ENCODE results near the gene ODF2.
A peak's percentile ranks its signal among the peaks of the same experiment; 100 is the strongest.
"Not testable (repeated sequence)": the region's sequence is repeated elsewhere in the genome, so short reads cannot be mapped to it uniquely, and the experiment has no call there.

The ODF2 gene

DNA sequence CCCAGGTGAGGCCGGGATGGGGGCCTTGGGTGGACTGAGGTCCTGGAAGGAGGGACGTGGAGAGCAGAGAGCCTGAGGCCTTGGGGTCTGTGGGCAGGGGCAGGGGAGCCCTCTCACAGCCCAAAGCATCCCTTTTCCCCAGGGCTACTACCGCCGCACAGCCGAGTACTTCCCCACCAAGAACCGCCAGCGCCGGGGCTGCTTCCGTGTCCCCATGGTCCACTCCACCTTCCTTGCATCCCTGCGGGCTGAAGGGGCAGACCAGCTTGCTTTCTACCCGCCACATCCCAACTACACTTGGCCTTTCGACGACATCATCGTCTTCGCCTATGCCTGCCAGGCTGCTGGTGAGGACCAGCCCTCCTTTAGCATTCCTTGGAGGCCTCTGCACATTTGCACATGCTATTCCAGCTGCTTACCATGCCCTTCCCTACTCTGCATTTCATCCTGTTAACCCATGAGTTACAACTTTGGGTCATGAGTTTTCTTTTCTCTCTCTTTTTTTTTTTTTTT lies 31.5 kb upstream of the ODF2 start:
- DNase-seq: no peak

DNA sequence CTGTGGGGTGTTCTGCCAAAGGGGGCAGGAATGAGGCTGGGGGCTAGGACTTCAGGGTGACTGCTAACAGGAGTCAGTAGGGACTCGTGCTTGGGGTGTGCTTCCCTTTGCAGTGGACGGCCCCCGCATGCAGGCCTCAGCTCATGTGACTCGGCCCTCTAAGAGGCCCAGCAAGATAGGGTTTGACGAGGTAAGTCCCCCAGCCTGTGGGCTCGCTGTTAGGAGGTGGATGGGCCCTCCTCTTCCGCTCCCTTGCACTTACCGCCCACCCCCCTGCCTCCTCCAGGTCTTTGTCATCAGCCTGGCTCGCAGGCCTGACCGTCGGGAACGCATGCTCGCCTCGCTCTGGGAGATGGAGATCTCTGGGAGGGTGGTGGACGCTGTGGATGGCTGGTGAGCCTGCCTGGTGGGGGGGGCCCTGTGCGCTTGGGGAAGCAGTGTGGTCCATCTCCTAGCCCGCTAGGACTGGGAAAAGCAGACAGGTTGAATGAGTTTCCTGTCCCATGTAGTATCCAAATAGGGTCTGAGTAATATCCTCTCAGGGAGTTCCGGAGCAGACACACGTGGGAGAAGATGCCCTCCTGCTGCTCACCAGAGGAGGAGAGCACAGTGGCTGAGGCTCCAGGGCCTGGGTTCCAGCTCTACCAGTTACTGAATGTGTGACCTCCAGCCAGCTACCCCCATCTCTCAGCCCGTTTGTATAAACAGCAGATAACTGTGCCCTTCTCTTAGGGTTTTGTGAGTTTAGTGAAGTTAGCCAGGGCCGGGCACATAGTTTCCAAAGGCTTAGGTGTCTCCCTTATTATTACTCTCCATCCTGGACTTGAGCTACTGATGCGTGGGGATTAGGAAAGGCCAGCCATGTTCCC lies 26.9 kb upstream of the ODF2 start:
- no peak for DNase-seq

DNA sequence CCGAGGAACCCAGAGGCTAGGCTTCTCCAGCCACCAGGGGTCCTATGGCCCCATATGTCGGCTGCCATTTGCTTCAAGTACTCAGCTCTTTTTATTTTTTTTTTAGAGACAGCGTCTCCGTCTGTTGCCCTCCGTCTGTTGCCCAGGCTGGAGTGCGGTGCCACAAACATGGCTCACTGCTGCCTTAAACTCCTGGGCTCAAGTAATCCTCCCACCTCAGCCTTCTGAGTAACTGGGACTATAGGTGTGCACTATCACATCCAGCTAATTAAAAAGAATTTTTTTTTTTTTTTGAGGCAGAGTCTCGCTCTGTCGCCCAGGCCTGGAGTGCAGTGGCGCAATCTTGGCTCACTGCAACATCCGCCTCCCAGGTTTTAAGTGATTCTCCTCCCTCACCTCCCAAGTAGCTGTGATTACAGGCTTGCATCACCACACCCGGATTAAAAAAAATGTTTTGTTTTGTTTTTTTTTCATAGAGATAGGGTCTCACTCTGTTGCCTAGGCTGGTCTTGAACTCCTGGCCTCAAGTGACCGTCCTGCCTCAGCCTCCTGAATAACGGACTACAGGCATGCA lies 26.2 kb upstream of the ODF2 start:
- no peak for DNase-seq

DNA sequence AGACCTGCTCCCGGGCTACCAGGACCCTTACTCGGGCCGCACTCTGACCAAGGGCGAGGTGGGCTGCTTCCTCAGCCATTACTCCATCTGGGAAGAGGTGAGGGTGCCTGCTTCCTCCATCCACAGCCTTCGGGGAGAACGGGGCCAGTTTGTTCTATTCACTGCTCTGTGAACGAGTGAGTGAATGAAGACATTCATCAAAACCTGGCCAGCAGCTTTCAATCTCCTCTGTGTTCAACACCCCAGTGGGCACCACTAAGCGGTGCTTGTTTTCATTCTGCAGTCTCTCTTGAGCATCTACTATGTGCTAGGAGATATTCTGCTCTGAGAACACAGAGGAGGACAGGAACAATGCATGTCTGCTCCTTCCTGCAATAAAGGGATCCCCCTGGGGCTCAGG lies 24.6 kb upstream of the ODF2 start:
- no peak for DNase-seq

DNA sequence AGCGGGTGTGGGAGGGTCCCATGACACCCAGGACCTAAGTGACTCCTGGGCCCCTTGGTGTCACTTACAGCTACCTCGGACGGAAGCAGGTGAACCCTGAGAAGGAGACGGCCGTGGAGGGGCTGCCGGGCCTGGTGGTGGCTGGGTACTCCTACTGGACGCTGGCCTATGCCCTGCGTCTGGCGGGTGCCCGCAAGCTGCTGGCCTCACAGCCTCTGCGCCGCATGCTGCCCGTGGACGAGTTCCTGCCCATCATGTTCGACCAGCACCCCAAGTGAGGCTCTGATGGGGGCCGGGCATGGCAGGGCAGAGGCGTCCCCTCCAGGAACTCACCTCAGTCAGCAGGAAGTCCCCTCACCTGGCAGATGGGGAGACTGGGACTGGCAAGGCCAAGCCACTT lies 21.5 kb upstream of the ODF2 start:
- DNase-seq: no peak

DNA sequence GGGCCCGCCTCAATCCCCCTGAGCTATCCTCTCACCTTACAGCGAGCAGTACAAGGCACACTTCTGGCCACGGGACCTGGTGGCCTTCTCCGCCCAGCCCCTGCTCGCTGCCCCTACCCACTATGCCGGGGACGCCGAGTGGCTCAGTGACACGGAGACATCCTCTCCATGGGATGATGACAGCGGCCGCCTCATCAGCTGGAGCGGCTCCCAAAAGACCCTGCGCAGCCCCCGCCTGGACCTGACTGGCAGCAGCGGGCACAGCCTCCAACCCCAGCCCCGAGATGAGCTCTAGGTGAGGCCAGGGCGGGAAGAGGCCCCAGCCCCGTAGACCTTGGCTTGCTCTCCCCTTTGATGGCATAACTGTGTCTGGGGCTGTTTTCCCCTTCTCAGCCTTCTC lies 20.2 kb upstream of the ODF2 start:
- no peak for DNase-seq

DNA sequence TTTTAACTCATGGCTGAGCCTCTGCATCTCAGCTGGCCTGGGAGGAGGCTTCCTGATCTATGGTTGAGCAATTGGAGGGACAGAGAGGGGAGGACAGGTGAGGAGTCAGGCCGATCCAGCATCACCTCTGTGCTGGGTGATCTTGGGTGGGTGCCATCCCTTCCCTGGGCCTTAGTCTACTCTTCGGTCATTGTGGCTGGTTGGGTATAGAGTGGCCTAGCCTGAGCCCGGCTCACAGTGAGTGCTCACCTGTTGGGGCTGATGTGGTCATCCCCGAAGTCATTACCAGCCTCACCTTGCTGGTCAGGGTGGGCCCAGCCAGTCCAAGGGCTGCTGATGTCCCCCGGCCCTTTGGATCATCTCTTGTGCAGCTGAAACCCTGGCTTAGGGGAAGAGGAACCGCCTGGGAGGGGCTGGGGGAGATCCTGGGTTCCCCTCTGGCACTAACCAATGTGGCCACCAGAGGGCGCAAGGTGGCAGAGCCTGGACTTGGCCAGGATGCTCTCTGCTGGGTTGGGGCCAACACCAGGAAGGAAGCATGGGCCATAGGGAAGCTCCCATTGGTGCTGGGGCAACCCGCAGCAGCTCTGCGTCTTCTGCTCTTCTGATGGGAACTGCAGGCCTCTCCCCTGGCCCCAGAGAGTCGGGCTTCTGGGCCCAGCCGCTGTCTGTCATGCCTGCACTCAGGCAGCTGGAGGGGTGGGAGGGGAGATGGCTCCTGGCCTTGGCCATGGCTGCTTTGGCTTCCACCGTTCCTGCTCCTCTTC lies 17.3 kb upstream of the ODF2 start:
- DNase-seq: peak; percentile 69 to 73

DNA sequence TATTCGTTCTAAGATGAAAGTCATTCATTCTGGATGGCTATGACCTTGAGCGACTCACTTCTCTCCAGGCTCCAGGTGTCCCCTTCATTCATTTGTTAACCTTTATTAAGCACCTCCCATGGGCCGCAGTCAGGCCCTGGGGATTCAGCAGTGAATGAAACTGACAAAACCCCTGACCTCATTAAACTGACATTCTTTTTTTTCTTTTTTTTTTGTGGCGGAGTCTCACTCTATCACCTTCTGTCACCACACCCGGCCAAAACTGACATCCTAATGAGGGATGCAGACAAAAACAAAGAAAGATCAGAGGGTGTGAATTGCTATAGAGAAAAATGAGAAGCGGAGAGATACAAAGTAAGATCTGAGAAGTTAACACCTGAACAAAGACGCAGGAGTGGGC lies 16.5 kb upstream of the ODF2 start:
- DNase-seq: no peak

DNA sequence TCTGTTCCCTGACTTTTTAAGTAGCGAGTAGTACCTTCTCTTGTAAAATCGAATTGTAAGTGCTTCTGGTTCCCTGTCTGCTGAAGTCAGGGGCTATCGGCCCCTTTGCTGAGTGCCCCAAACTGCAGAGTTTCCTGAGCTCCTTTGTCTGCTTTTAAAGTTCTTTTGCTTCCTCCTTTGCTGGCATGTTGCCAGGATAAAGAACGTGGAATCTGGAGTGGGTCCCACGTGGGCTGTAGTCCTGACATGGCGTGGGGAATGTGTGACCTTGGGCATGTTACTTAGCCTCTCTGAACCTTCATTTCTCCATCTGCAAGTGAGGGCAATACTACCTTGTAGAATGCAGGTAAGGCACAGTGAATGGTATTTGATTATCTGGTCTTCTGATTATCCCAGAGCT lies 13.7 kb upstream of the ODF2 start:
- no peak for DNase-seq

DNA sequence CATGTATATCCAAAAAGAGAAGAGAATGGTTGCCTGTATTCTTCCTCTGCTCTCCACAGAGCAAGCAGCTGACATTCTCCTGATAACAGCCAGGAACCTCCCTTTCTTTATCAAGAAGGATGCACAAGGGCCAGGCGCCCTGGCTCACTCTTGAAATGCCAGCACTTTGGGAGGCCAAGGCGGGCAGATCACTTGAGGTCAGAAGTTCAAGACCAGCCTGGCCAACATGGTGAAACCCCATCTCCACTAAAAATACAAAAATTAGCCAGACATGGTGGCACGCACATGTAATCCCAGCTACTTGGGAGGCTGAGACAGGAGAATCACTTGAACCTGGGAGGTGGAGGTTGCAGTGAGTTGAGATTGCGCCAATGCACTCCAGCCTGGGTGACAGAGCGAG lies 9.3 kb upstream of the ODF2 start:
- not testable (repeated sequence) for DNase-seq

DNA sequence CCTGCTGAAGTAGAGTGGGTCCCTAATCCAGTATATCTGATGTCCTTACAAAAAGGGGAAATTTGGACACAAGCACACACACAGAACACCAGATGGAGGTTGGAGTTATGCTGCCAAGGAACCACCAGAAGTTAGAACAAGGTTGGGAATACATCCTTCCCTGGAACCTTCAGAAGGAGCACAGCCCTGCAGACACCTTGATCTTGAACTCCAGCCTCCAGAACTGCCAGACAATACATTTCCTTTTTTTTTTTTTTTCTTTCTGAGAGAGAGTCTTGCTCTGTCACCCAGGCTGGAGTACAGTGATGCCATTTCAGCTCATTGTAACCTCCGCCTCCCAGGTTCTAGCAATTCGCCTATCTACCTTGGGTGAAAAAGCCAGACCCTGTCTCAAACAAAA lies 7.1 kb upstream of the ODF2 start:
- DNase-seq: no peak

DNA sequence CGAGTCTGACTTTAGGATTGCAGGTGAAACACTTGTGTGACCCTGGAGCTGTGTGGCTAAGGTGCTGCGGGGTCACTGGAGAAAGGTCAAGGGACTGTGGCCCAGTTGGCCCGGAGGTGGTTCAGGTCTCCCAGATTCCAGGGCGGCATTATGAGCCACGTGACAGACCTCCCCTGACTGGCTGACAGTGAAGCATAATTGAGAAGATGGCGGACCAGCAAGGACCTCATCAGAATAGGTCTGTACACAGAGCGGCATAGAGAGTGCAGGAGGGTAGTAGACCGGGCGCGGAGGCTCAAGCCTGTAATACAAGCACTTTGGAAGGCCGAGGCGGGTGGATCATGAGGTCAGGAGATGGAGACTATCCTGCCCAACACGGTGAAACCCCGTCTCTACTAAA lies 815 bp upstream of the ODF2 start:
- no peak for DNase-seq

DNA sequence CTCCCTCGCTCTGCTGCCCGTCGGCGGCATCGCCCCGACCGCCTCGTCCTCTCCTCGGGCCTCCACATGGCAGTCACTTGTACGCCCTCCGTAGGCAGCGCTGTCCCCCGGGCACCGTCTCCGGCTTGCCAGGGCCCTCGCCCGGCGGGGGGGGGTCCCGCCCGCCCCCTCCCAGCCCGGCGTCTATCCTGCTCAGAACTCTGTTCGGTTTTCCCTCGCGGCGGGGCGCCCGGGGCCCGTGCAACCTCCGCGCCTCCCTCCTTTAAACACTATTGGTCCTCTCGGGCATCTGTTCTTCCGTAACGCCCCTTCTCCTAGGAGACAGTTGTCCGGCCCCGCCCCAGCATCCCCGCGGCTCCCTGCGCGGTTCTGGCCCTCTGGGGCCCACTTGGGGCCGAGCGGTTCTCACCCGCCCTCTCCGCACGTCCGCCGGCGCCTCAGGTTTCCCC lies 831 bp downstream of the ODF2 start:
- DNase-seq: peak in 1 of 2 donors; percentile 45

DNA sequence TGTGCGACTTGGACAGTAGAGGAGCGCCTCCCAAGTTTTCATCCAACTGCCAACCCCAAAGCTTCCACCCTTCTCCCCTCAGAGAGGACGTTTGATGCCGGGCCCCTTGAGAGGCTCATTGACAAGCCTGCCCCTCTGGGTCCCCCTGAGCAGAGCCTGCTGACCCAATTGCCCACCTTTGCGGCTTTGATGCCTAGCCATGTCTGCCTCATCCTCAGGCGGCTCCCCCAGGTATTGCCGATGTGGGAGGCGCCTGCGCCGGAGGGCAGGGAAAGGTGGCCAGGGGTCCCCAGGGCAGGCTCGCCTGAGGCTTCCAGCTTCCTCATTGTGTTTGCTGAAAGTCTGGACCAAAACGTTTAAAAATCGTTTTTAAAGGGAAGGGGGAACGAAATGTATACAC lies 1.4 kb downstream of the ODF2 start:
- DNase-seq: no peak

DNA sequence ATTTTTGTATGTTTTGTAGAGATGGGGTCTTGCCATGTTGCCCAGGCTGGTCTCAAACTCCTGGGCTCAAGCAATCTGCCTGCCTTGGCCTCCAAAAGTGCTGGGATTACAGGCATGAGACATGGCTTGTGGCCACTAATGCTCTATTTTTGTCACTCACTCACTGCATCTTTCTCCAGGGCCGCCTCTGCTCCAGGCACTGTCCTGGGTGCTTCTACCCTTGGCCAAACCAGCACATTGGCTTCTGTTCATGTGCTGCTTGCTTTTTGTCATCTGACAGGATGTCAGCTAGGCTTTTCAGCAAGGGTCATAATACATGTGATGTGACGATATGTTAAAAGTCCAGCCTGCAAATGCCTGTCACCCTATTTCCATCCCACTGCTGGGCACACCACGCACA lies 3.2 kb downstream of the ODF2 start:
- DNase-seq: no peak

DNA sequence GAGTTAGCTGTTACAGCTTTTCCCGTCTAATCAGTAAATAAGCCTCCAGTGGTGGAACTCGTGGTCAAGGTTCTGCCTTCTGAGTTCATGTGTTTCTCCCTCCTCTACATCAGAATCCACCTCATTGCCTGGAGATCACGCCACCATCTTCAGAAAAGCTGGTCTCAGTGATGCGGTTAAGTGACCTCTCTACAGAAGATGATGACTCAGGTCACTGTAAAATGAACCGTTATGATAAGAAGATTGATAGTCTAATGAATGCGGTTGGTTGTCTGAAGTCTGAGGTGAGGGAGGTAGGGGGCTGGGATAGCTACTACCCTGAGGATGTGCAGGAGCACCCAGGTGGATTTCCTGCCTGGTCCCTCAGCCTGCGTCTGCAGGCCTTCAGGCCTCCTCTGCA lies 13.3 kb downstream of the ODF2 start:
- no peak for DNase-seq

DNA sequence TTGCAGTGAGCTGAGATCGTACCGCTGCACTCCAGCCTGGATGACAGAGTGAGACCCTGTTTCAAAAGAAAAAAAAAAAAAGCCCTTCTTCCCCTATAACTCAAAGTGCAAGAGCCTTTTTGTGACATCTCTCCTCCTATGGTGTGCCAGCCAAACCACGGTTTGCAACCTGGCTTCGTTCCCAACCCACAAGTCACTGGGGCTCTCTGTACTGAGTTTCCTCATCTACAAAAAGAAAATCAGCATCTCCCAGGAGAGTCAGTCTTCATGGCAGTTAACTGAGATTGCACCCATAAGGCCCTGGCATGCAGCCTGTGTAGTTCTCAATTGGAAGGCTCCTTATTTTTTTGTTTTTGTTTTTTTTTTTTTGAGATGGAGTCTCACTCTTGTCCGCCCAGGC lies 14.8 kb downstream of the ODF2 start:
- peak in 1 of 2 donors; percentile 72 for DNase-seq

DNA sequence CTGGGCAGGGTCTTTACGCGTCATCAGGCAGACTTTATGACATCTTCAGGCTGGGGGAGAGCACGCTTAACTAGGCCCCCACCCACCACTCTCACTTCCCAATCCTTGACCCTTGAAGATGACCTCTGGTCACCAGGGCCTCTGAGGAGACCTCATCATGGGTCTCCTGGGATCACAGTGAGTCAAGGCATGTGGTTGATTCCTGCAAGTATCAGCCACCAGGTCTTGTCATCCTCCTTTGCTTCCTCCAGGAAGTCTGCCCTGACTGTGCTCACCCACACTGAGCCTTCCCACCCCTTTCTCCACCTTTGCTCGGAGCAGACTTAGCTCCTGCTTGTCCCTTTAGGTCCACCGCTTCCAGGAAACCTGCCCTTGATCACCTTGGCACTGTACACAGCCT lies 17.3 kb downstream of the ODF2 start:
- no peak for DNase-seq

DNA sequence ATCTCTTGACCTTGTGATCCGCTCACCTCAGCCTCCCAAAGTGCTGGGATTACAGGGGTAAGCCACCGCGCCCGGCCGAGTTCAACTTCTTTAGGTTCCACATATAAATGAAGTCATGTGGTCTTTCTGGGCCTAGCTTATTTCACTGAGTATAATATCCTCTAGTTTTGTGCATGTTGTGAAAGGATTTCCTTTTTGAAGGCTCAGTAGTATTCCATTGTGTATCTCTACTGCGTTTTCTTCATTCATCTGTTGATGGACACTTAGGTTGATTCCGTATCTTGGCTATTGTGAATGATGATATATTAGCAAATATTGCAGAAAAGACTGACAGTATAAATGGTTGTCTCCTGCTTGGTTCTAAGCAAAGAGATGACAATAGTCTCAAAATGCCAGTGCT lies 20.1 kb downstream of the ODF2 start:
- no peak for DNase-seq

DNA sequence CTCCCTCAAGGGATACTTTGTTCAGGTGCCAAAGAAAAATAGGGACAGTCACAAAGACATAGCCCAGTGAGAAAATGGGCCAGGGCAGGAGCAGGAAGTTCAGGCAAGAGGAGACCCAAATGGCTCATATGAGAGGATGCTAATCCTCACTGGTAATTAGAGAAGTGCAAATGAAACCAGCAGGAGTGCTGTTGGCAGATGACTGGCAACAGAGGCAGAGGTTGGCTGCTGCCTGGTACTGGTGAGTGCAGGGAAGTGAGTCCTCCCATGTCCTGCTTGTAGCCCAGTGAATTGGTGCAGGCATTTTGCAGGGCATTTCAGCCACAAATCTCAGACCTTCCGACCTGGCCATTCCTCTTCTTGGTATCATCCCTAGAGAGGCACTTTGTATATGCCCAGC lies 23.5 kb downstream of the ODF2 start:
- DNase-seq: no peak

DNA sequence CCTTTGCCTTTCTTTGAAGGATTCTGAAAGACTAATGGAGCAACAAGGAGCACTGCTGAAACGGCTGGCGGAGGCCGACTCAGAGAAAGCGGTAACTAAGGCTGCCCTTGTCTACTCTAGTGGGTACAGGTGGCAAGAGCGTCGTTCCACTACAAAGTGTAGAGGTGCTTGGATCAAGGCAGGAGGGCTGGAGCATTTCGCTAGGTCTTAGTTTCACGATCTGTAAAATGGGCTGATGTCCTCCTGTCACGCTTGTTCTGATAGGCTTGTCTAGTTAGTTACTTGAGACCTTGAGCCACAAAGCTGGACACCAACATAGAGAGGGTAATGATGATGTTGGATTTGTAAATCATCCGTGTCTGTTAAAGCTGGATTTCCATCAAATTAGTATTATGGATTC lies 25.8 kb downstream of the ODF2 start:
- no peak for DNase-seq

DNA sequence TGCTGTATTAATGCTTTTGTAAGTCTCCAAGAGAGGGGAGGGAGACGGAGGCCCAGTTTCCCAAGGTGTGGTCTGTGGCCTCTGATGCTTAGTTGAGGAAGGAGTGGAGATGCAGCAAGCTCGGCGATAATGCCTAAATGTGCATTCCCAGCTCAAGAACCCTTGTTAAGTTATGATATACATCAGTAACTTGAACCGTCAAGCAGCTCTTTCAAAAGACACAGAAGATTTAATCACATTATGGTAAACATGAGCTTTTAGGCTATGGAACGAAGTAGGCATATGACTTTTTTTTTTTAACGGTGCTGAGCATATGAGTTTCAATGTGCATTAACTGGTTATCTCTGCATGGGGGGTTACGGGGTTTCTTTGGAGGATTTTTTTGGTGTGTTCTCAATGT lies 26.4 kb downstream of the ODF2 start:
- no peak for DNase-seq

DNA sequence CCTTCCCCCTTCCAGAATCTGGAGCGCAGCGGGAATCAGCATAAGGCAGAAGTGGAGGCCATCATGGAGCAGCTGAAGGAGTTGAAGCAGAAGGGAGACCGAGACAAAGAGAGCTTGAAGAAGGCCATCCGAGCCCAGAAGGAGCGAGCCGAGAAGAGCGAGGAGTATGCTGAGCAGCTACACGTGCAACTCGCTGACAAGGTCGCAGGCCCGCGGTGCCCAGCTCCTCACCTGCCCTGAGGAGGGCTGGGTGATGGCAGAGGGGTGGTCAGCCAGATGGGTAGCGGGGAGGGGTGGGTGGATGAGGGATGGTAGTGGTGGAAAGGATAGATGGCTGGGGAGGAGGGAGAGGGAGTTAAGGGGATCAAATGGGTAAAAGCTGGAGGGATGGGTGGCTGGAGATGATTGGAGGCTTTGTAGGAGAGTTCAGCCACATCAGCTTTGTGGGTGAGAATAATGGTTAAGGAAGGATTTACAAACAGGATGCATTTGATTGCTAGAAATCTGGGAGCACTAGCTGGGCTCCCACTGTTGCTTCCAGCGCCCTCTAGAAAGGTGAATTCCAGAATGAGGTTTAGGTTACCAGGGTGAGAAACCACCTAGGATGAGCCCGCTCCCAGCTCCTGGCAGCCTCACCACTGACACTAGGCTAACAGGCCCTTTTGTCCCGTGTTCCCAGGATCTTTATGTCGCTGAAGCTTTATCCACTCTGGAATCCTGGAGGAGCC lies 29.0 kb downstream of the ODF2 start:
- DNase-seq: no peak

Data from bone marrow (tissue), 2 donors.